LNCaP clone FGC (cell line): ENCODE measurements around the gene CXXC5.
A peak's percentile ranks its signal among the peaks of the same experiment; 100 is the strongest.

Source experiments
- DNase-seq: peaks from one replicate; pipeline ENCODE4 v3.0.0-alpha.2; 2011; ENCODE audit warnings: low read depth
- H3K4me3 ChIP-seq: 2 replicates; pipeline ENCODE4 v1.5.1; 2011; ENCODE audit warnings: mild to moderate bottlenecking, low read depth, low read length, control low read depth
- TF ChIP-seq, protein P1 (sequence below): IDR thresholded peaks from 2 replicates; pipeline ENCODE4 v1.5.1; 2012; ENCODE audit warnings: mild to moderate bottlenecking; ENCODE audit not compliant: control insufficient read depth, insufficient read depth; ENCODE audit errors: extremely low read depth

Gene CXXC5

DNA sequence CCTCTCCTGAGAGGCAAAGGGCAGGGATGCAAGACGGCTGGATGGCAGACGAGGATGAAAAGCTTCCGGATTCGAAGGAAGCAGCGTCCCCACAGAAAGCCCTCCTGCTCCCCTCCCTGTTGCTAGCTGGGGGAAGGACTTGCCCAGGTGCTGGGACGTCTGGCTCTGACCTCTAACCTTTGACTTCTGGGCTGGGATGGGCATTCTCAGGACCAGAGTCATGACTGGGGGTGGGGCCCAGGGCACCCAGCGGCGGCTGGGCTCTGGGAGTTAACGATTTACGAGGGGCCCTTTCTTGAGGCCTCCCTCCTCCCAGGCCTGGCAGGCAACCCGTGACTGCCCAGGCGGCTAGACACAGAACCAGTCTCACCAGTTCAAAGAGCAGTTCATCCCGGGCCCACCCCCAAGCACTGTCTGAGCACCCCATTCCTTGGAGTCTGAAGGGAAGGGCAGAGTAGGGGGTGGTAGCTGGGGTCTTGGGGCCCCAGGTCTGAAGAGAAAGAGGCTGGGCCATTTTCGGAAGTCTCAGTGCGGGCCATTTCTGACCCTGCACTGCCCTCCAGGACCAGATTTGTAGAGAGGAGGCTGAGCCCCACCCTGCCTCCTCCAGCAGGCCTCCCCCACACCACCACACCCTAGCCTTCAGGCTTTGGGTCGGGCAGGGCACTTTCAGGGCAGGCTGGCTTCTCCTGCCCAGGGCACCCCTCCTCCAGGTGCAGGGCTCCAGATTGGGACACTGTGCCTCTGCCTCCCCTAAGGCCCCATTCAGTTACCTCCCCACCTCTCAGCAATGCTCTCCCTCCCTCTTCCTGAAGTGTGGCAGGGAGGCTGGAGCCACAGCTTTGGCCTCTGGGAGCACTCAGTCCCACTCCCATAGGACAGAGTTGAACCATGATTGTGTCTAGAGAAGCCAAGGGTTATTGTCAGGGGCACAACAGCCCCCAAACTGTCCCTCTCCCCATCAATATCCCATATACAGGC lies 5.0 kb upstream of the CXXC5 start:
- DNase-seq: peak; percentile 52
- H3K4me3 ChIP-seq: no peak overlapping the region
- TF ChIP-seq, protein P1, sequence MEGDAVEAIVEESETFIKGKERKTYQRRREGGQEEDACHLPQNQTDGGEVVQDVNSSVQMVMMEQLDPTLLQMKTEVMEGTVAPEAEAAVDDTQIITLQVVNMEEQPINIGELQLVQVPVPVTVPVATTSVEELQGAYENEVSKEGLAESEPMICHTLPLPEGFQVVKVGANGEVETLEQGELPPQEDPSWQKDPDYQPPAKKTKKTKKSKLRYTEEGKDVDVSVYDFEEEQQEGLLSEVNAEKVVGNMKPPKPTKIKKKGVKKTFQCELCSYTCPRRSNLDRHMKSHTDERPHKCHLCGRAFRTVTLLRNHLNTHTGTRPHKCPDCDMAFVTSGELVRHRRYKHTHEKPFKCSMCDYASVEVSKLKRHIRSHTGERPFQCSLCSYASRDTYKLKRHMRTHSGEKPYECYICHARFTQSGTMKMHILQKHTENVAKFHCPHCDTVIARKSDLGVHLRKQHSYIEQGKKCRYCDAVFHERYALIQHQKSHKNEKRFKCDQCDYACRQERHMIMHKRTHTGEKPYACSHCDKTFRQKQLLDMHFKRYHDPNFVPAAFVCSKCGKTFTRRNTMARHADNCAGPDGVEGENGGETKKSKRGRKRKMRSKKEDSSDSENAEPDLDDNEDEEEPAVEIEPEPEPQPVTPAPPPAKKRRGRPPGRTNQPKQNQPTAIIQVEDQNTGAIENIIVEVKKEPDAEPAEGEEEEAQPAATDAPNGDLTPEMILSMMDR: no peak

DNA sequence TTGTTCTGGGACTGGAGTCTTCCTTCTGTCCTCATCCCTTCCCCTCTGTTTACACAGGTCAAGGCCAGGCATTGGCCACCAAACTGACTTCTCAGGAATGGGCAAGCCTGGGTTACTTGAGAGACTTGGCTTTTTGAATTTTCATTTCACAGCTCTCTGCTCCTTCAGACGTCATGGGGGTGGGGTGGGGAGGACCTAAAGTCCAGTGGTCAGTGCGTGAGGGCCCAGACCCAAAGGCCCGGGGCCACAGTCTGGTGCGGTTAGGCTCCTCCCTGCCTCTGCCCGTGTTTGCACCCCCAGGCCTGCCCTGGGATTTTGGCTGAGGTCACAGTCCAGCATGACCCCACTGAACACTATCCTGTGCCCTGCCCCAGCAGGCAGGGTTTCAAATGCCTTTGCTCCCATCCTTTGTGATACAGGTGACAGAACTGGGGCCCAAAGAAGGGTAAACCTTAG lies 4.1 kb upstream of the CXXC5 start:
- DNase-seq: peak; percentile 25
- no peak overlapping the region for H3K4me3 ChIP-seq

DNA sequence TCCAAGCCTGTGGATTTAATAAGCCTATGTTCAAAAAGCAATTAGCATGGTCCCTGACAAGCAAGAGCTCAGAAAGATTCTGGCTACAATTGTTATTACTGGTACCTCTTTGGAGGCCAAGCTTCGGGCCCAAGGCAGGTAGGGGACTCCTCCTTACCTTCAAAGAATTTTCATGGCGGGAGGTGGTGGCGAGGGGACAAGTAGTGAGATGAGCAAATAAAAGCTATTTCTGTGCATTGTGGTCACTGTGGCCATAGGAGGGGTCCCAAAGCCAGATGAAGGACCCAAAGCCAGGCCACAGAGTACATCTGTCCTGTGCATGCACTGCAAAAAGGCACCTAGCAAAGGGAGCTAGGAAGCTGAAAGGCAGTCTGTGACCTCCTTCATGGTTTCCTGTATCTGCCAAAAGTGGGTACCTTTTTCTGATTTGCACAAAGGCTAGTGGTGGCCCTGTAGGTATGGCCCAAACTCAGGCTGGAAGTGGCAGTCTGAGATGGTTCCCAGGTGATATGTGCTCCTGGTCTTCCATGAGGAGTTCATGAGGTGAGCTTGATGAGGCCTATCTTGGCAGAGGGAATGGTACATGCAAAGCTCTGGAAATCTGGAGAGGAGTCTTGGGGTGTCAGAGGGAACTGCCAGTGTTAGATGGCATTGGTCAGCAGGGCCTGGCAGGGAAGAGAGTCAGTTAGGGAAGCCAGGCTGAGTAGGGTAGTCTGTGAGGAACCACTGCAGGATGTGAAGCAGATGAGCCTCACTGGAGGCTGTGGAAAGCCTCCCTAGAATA lies 3.3 kb upstream of the CXXC5 start:
- TF ChIP-seq, protein P1: no peak
- H3K4me3 ChIP-seq: no peak overlapping the region
- DNase-seq: no peak

More for the DNA sequence above, 4.1 kb upstream of the CXXC5 start:
- TF ChIP-seq, protein P1: no peak

DNA sequence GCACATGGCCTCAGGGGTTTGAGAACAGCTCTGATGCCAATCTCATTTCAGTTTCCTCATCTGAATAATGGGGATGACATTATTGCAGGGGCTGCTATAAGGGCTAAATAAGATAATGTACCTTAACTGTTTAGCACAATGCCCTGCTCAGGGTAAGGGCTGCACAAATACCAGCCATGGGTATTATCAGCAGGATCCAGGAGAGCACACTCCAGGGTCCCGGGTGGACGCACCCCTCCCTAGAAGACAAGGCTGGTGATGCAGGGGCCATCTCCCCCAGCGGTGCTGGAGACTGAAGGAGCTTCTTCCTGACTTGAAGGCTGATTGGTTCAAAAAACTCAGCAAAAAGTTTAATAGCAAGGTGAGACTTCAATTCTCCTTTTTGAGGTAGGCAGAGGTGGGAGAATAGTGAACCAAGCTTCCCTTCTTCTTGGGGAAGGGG lies 2.7 kb upstream of the CXXC5 start:
- H3K4me3 ChIP-seq: no peak overlapping the region
- TF ChIP-seq, protein P1: no peak
- DNase-seq: no peak

DNA sequence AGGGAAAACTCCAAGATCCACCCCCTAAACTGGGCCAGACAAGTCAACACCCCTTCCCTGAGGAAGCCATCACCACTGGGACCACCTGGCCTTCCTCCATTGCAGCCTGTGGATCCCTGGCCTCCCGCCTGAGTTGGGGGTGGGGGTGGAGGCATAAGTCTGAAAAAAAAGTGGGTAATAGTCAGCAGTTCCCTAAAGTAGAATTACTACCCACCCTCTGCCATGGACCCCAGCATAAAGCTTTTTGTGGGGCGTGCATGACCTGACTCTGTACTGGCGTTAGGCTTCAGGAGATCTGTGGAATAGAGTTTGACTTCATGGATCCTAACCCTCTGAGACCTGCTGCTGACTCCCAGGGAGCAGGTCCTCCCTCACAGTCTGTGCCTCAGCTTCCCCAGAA lies 2.0 kb upstream of the CXXC5 start:
- no peak overlapping the region for H3K4me3 ChIP-seq
- TF ChIP-seq, protein P1: no peak
- no peak for DNase-seq

DNA sequence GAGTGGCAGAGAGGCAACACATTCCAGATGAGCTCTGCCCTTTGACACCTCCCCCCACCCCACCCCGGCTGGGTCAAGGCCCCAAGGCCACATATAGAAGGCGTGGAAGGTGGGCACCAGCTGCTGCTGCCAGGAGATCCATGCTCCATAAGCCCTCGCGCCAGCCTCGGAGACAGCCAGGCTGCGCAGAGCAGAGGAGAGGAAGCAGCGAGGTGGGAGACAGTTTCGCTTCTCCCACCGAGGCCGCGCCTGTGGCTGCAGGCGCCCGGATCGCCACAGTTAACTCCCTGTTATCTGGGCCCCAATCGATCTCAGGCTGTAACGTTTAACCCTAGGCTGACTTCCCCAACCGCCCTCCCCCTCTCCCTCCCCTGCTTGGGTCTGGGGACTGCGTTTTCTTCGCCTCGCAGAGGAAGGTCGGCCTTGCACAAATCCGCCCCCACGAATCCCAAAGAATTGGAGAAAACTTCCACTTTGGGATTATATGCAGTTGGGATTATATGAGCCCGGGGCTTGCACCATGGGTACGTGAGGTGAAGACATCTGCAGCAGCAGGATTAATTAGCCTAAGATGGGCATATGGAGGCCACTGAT lies 1.1 kb upstream of the CXXC5 start:
- DNase-seq: no peak
- H3K4me3 ChIP-seq: no peak overlapping the region
- TF ChIP-seq, protein P1: no peak
